HepG2 (cell line): Measurements from ENCODE around the gene CIAO2B. TPM values are rescaled to one million over a fixed set of nuclear protein-coding genes. Genes with fewer than 3 reads are reported as not detected.

Experiments
- DDIT3 ChIP-seq: sonication (generic); formaldehyde crosslinking; IDR thresholded peaks from 2 replicates; pipeline ENCODE4 v1.4.0; 2020; ENCODE audit warnings: mild to moderate bottlenecking, missing genetic modification reagents
- ELF1 ChIP-seq: sonication (generic); formaldehyde crosslinking; IDR thresholded peaks from 2 replicates; pipeline ENCODE4 v1.4.0; 2020; ENCODE audit warnings: missing genetic modification reagents
- FOXO1 ChIP-seq: sonication (generic); formaldehyde crosslinking; IDR thresholded peaks from 2 replicates; pipeline ENCODE4 v1.4.0; 2020; ENCODE audit warnings: missing genetic modification reagents
- GABPB1 ChIP-seq: IDR thresholded peaks from 2 replicates; pipeline ENCODE4 v1.6.1; 2016; ENCODE audit warnings: mild to moderate bottlenecking, missing genetic modification reagents, moderate library complexity, missing compliant biosample characterization
- ISX ChIP-seq: sonication (generic); formaldehyde crosslinking; conservative IDR thresholded peaks from 2 replicates; pipeline ENCODE4 v1.5.0; 2020; ENCODE audit warnings: missing genetic modification reagents
- KDM5B ChIP-seq: sonication (generic); formaldehyde crosslinking; IDR thresholded peaks from 2 replicates; pipeline ENCODE4 v1.4.0; 2020; ENCODE audit warnings: missing genetic modification reagents, mild to moderate bottlenecking, borderline replicate concordance
- KMT2A ChIP-seq: sonication (generic); formaldehyde crosslinking; IDR thresholded peaks from 2 replicates; pipeline ENCODE4 v1.4.0; 2020; ENCODE audit warnings: missing genetic modification reagents
- MTA3 ChIP-seq: sonication (generic); formaldehyde crosslinking; IDR thresholded peaks from 2 replicates; pipeline ENCODE4 v1.4.0; 2020; ENCODE audit warnings: missing genetic modification reagents
- NR2F1 ChIP-seq, 2 experiments: fragments of 450-650 bp in 1 of 2; formaldehyde crosslinking in 1 of 2; IDR thresholded peaks; 2 replicates each; pipeline versions ENCODE4 v1.5.0 to v1.6.1; 2016 to 2020; ENCODE audit warnings: mild to moderate bottlenecking in 1 of 2, missing compliant biosample characterization in 1 of 2, missing genetic modification reagents in 1 of 2, moderate library complexity in 1 of 2
- PHF8 ChIP-seq: sonication (generic); formaldehyde crosslinking; IDR thresholded peaks from 2 replicates; pipeline ENCODE4 v1.5.0; 2020; ENCODE audit warnings: missing genetic modification reagents
- RARA ChIP-seq: IDR thresholded peaks from 2 replicates; pipeline ENCODE4 v1.6.1; 2016; ENCODE audit warnings: missing genetic modification reagents, missing compliant biosample characterization
- SNAPC2 ChIP-seq: sonication (generic); formaldehyde crosslinking; IDR thresholded peaks from 2 replicates; pipeline ENCODE4 v1.8.1; 2022; ENCODE audit warnings: mild to moderate bottlenecking, missing genetic modification reagents
- TEAD3 ChIP-seq: optimal IDR thresholded peaks from 2 replicates; pipeline ENCODE3; 2016; ENCODE audit warnings: borderline replicate concordance
- XBP1 ChIP-seq: sonication (generic); formaldehyde crosslinking; IDR thresholded peaks from 2 replicates; pipeline ENCODE4 v1.5.0; 2020; ENCODE audit warnings: missing genetic modification reagents
- YY1 ChIP-seq: IDR thresholded peaks from 2 replicates; pipeline ENCODE4 v1.6.1; 2011; ENCODE audit warnings: low read length, low read depth, moderate library complexity, mild to moderate bottlenecking; ENCODE audit not compliant: insufficient read depth, insufficient replicate concordance
- ZBTB20 ChIP-seq: sonication (generic); formaldehyde crosslinking; IDR thresholded peaks from 2 replicates; pipeline ENCODE4 v1.8.1; 2023; ENCODE audit warnings: missing genetic modification reagents, low read depth, mild to moderate bottlenecking, borderline replicate concordance
- ZFP90 ChIP-seq: sonication (generic); formaldehyde crosslinking; IDR thresholded peaks from 2 replicates; pipeline ENCODE4 v1.8.0; 2022; ENCODE audit warnings: missing genetic modification reagents, mild to moderate bottlenecking, inconsistent platforms, borderline replicate concordance
- ZFY ChIP-seq: sonication (generic); formaldehyde crosslinking; IDR thresholded peaks from 2 replicates; pipeline ENCODE4 v1.4.0; 2020; ENCODE audit warnings: missing genetic modification reagents
- ZNF256 ChIP-seq: sonication (generic); formaldehyde crosslinking; conservative IDR thresholded peaks from 2 replicates; pipeline ENCODE4 v1.4.0; 2020; ENCODE audit warnings: missing genetic modification reagents
- ZNF274 ChIP-seq: sonication (generic); formaldehyde crosslinking; IDR thresholded peaks from 2 replicates; pipeline ENCODE4 v1.5.1; 2020; ENCODE audit warnings: mild to moderate bottlenecking, missing genetic modification reagents
- ZNF660 ChIP-seq: sonication (generic); formaldehyde crosslinking; IDR thresholded peaks from 2 replicates; pipeline ENCODE4 v1.5.1; 2020; ENCODE audit warnings: mild to moderate bottlenecking, low read depth, missing genetic modification reagents, borderline replicate concordance
- ZNF770 ChIP-seq: sonication (generic); formaldehyde crosslinking; IDR thresholded peaks from 2 replicates; pipeline ENCODE4 v1.5.0; 2020; ENCODE audit warnings: mild to moderate bottlenecking, missing genetic modification reagents
- ZNF792 ChIP-seq: IDR thresholded peaks from 2 replicates; pipeline ENCODE4 v1.6.1; 2016
- ZNF839 ChIP-seq: sonication (generic); formaldehyde crosslinking; IDR thresholded peaks from 2 replicates; pipeline ENCODE4 v1.4.0; 2020; ENCODE audit warnings: missing genetic modification reagents, mild to moderate bottlenecking, borderline replicate concordance
- polyA plus RNA-seq, 8 experiments: library from polyadenylated mRNA; depleted of rRNA in 3 of 8; stranded (reverse) in 7 of 8; unstranded in 1 of 8; fragments of >200 nt; fragmentation: Illumina TruSeq in 4 of 8; extraction: Trizol in 4 of 8; gene quantifications; 2 replicates each; pipeline versions ENCODE4 v1.2.1 to v1.2.3, GENCODE V29; 2011 to 2016; ENCODE audit warnings: low read depth in 4 of 8, missing spikeins in 1 of 8, mixed read lengths in 1 of 8; ENCODE audit not compliant: insufficient read depth in 1 of 8
- total RNA-seq, 5 experiments: library from RNA; depleted of rRNA; stranded (reverse); fragments of >200 nt; fragmentation: Illumina TruSeq; extraction: Trizol; gene quantifications; 2 replicates each; pipeline ENCODE4 v1.2.3, GENCODE V29; 2016; ENCODE audit warnings: low read depth in 1 of 5
- TF ChIP-seq, protein P1 (sequence below): sonication (generic); formaldehyde crosslinking; IDR thresholded peaks from 2 replicates; pipeline ENCODE4 v1.9.0; 2021; ENCODE audit warnings: missing genetic modification reagents, borderline replicate concordance
- TF ChIP-seq, protein P2 (sequence below): sonication (generic); formaldehyde crosslinking; IDR thresholded peaks from 2 replicates; pipeline ENCODE4 v1.5.0; 2020; ENCODE audit warnings: missing genetic modification reagents

Gene CIAO2B
- total and polyA plus RNA-seq, 2 of the 13 experiments (the other 11 are each of a cell fraction or from before 2014, with no cell fraction given), result 157 to 293 TPM

- TF ChIP-seq ZNF839 (no peak), ELF1 (no peak), KDM5B (CRISPR knock-in tag) (no peak), NR2F1 (CRISPR knock-in tag; IDR thresholded peaks at IDR 0.05) (peak in 1 of 2 experiments; percentile 41; a peak in 1 of 4 replicates), FOXO1 (CRISPR knock-in tag) (peak; percentile 74), ISX (CRISPR knock-in tag) (no peak), ZNF792 (no peak), ZNF274 (CRISPR knock-in tag) (peak; percentile 79), ZFY (CRISPR knock-in tag) (peak; percentile 73), ZNF770 (CRISPR knock-in tag) (no peak), XBP1 (CRISPR knock-in tag) (no peak), YY1 (no peak), MTA3 (no peak), ZBTB20 (CRISPR knock-in tag) (peak; percentile 77; the same call in 1 of the 2 replicates), RARA (peak; percentile 89), ZNF256 (no peak), KMT2A (CRISPR knock-in tag) (no peak), GABPB1 (peak; percentile 17), SNAPC2 (no peak), TEAD3 (peak; percentile 93), PHF8 (peak; percentile 8; the same call in 1 of the 2 replicates), ZNF660 (no peak), DDIT3 (no peak), ZFP90 (CRISPR knock-in tag) (no peak)
- TF ChIP-seq, protein P1, sequence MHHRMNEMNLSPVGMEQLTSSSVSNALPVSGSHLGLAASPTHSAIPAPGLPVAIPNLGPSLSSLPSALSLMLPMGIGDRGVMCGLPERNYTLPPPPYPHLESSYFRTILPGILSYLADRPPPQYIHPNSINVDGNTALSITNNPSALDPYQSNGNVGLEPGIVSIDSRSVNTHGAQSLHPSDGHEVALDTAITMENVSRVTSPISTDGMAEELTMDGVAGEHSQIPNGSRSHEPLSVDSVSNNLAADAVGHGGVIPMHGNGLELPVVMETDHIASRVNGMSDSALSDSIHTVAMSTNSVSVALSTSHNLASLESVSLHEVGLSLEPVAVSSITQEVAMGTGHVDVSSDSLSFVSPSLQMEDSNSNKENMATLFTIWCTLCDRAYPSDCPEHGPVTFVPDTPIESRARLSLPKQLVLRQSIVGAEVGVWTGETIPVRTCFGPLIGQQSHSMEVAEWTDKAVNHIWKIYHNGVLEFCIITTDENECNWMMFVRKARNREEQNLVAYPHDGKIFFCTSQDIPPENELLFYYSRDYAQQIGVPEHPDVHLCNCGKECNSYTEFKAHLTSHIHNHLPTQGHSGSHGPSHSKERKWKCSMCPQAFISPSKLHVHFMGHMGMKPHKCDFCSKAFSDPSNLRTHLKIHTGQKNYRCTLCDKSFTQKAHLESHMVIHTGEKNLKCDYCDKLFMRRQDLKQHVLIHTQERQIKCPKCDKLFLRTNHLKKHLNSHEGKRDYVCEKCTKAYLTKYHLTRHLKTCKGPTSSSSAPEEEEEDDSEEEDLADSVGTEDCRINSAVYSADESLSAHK, result no peak
- TF ChIP-seq, protein P2, sequence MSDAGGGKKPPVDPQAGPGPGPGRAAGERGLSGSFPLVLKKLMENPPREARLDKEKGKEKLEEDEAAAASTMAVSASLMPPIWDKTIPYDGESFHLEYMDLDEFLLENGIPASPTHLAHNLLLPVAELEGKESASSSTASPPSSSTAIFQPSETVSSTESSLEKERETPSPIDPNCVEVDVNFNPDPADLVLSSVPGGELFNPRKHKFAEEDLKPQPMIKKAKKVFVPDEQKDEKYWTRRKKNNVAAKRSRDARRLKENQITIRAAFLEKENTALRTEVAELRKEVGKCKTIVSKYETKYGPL (CRISPR knock-in tag), result no peak
These were observed 29.2 kb downstream of the CIAO2B start (continued) for GRCh38 chr16:66904846-66905632.
